Vagina (tissue), 2 donors: ENCODE results near the gene NDUFA11.

Experiments
- CTCF ChIP-seq, 3 experiments: fragments of 450-650 bp in 2 of 3; fragments of 200-600 bp in 1 of 3; sonication (generic) in 1 of 3; IDR thresholded peaks; one replicate each; pipeline ENCODE4 v1.5.1; 2017 to 2019; ENCODE audit warnings: antibody characterized with exemption in 3 of 3, mild to moderate bottlenecking in 2 of 3, moderate library complexity in 2 of 3
- POLR2A ChIP-seq, 2 donors: fragments of 450-650 bp; IDR thresholded peaks; one replicate each; pipeline ENCODE4 v1.6.1; 2017; ENCODE audit warnings: antibody characterized with exemption in 2 of 2, mild to moderate bottlenecking in 2 of 2, moderate library complexity in 2 of 2
- POLR2AphosphoS5 ChIP-seq, 2 donors: sonication (generic); formaldehyde crosslinking; IDR thresholded peaks; one replicate each; pipeline ENCODE4 v1.9.0; 2017; ENCODE audit warnings: antibody characterized with exemption in 2 of 2, mild to moderate bottlenecking in 2 of 2, low read depth in 1 of 2; ENCODE audit not compliant: insufficient read depth in 1 of 2

DNA sequence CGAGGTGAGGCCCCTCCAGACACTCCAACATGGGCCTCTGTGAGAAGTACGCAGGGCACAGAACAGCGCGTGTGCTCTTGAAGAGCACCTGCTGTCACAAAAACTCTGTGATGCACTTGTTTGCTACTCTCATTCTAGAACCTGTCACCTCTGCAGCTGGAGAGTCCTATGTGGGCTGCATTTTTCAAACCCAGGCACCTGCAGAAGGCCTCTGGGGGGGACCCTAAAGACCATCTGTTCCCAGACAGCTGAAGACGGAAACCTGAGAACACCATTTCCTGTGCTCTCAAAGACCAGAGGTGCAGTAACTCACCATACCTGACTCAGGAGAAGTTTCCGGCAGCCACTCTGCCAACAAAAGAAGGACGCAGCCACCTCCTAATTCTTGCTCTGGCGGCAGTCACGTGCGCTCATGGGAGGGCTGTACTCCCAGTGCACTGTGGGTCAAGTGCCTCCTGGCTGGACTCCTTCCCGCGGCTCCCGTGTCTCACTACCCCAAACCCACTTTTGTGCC lies 46.3 kb upstream of the NDUFA11 start:
- no peak for TF ChIP-seq CTCF (IDR thresholded peaks at IDR 0.05)
- no peak for TF ChIP-seq POLR2A (IDR thresholded peaks at IDR 0.05)
- TF ChIP-seq POLR2AphosphoS5 (IDR thresholded peaks at IDR 0.05; ENCODE audit: insufficient read depth in 1 of 2, low read depth in 1 of 2), result no peak
